B cell (primary cell): ENCODE data around the gene MAN1B1. TPM values are rescaled to one million over a fixed set of nuclear protein-coding genes. Genes with fewer than 3 reads are reported as not detected.

Experiments used
- ATAC-seq: fragments of 200-7000 bp; cut with Tn5 transposase; one replicate; pipeline ENCODE4 v1.10.0; 2021; ENCODE audit warnings: low read depth, mild to moderate bottlenecking, moderate number of reproducible peaks, moderate library complexity
- CTCF ChIA-PET: fragments of 350-600 bp; sonication (Branson Sonifier 250); formaldehyde crosslinking; loops from one replicate; lab custom pipeline; 2021; ENCODE audit warnings: antibody characterized with exemption, inconsistent platforms; lab: Charles Lee
- POLR2A ChIA-PET: fragments of 350-600 bp; sonication (Branson Sonifier 250); formaldehyde crosslinking; loops from one replicate; lab custom pipeline; 2021; ENCODE audit warnings: antibody characterized with exemption; lab: Charles Lee
- DNase-seq: peaks from one replicate; pipeline ENCODE4 v3.0.0; 2013
- H2AFZ ChIP-seq: 2 replicates; pipeline ENCODE4 v1.6.1; 2012; ENCODE audit warnings: mild to moderate bottlenecking, low read depth, low read length; ENCODE audit not compliant: insufficient read depth, poor library complexity, severe bottlenecking
- H3K27ac ChIP-seq, 2 donors: 1 replicate in 1 of 2; 2 replicates in 1 of 2; pipeline ENCODE4 v1.5.1; 2012 to 2013; ENCODE audit warnings: low read length in 2 of 2, mild to moderate bottlenecking in 2 of 2, moderate library complexity in 1 of 2
- H3K27me3 ChIP-seq, 4 experiments: fragments of 200-600 bp in 1 of 4; sonication (generic) in 1 of 4; replicated peaks in 1 of 4; 1 replicate in 2 of 4; 2 replicates in 2 of 4; pipeline versions ENCODE4 v1.6.1 to v1.7.0; 2013 to 2016; ENCODE audit warnings: low read length in 3 of 4, mild to moderate bottlenecking in 2 of 4, mixed read lengths in 1 of 4, moderate library complexity in 1 of 4; ENCODE audit not compliant: insufficient read depth in 4 of 4, control insufficient read depth in 3 of 4; ENCODE audit errors: control extremely low read depth in 1 of 4
- H3K36me3 ChIP-seq, 2 experiments: replicated peaks in 1 of 2; 1 replicate in 1 of 2; 2 replicates in 1 of 2; pipeline versions ENCODE4 v1.6.1 to v1.7.1; 2013; ENCODE audit warnings: low read length in 1 of 2; ENCODE audit not compliant: insufficient read depth in 2 of 2, control insufficient read depth in 1 of 2; ENCODE audit errors: control extremely low read depth in 1 of 2, extremely low read depth in 1 of 2
- H3K4me1 ChIP-seq, 2 donors: fragments of 200-600 bp in 1 of 2; sonication (generic) in 1 of 2; 1 replicate in 1 of 2; 2 replicates in 1 of 2; pipeline versions ENCODE4 v1.5.1 to v1.6.1; 2013 to 2017; ENCODE audit warnings: low read length in 2 of 2; ENCODE audit not compliant: control insufficient read depth in 2 of 2, insufficient read depth in 2 of 2
- H3K4me2 ChIP-seq: replicated peaks from 2 replicates; pipeline ENCODE3; 2012; ENCODE audit warnings: mild to moderate bottlenecking, low read depth, low read length; ENCODE audit not compliant: poor library complexity, severe bottlenecking
- H3K4me3 ChIP-seq, 5 experiments: fragments of 200-600 bp in 1 of 5; sonication (generic) in 1 of 5; 1 replicate in 3 of 5; 2 replicates in 2 of 5; pipeline versions ENCODE4 v1.5.1 to v1.7.0; 2011 to 2016; ENCODE audit warnings: low read length in 4 of 5, mild to moderate bottlenecking in 4 of 5, low read depth in 2 of 5, control low read depth in 1 of 5, moderate library complexity in 1 of 5; ENCODE audit not compliant: insufficient read depth in 1 of 5; ENCODE audit errors: control extremely low read depth in 1 of 5, extremely low read depth in 1 of 5
- H3K79me2 ChIP-seq: fragments of 200-600 bp; sonication (generic); one replicate; pipeline ENCODE4 v1.6.0; 2016; ENCODE audit warnings: low read length; ENCODE audit not compliant: control insufficient read depth, insufficient read depth
- H3K9ac ChIP-seq: fragments of 200-600 bp; sonication (generic); 2 replicates; pipeline ENCODE4 v1.6.1; 2017; ENCODE audit warnings: mild to moderate bottlenecking, low read length, moderate library complexity
- H3K9me3 ChIP-seq, 3 donors: one replicate each; pipeline versions ENCODE4 v1.6.1 to v1.7.1; 2013; ENCODE audit warnings: low read length in 2 of 3; ENCODE audit not compliant: control insufficient read depth in 2 of 3, insufficient read depth in 1 of 3; ENCODE audit errors: control extremely low read depth in 1 of 3
- H4K20me1 ChIP-seq: 2 replicates; pipeline ENCODE4 v1.6.0; 2012; ENCODE audit warnings: mild to moderate bottlenecking, low read length; ENCODE audit not compliant: insufficient read depth, control insufficient read depth, poor library complexity, severe bottlenecking
- H3K27ac Mint-ChIP-seq: one replicate; pipeline ENCODE4 v1.8.0; 2021; ENCODE audit warnings: mixed read lengths
- H3K27me3 Mint-ChIP-seq: one replicate; pipeline ENCODE4 v1.8.0; 2021; ENCODE audit warnings: mixed read lengths
- H3K4me1 Mint-ChIP-seq: one replicate; pipeline ENCODE4 v1.8.0; 2021; ENCODE audit warnings: mixed read lengths
- H3K4me3 Mint-ChIP-seq: one replicate; pipeline ENCODE4 v1.8.0; 2021; ENCODE audit warnings: mixed read lengths
- H3K9me3 Mint-ChIP-seq: one replicate; pipeline ENCODE4 v1.8.0; 2022; ENCODE audit warnings: mixed read lengths; ENCODE audit not compliant: insufficient read depth
- EZH2 ChIP-seq: IDR thresholded peaks from 2 replicates; pipeline ENCODE4 v1.6.1; 2012; ENCODE audit warnings: borderline replicate concordance, low read depth, mild to moderate bottlenecking, moderate library complexity, low read length; ENCODE audit not compliant: insufficient read depth, poor library complexity, severe bottlenecking
- WGBS: methylation state at CpG from one replicate; pipeline ENCODE4 v1.1.5; 2013; ENCODE audit warnings: missing lambda C conversion rate; ENCODE audit not compliant: insufficient coverage; 5-methylcytosine and 5-hydroxymethylcytosine counted together
- intact Hi-C: fragments of 100-400 bp; cut with micrococcal nuclease; formaldehyde crosslinking; loops from one replicate; pipeline ENCODE4 v1.10.0; 2022
- polyA plus RNA-seq: library from polyadenylated mRNA; depleted of rRNA; stranded (reverse); fragments of >200 nt; gene quantifications from 2 replicates; pipeline ENCODE4 v1.2.3, GENCODE V29; 2012
- total RNA-seq, 2 donors: library from RNA; stranded (reverse); fragments of 120-200 nt in 1 of 2; gene quantifications; 1 replicate in 1 of 2; 2 replicates in 1 of 2; pipeline versions ENCODE4 v1.2.3 to v1.2.4, GENCODE V29; 2013 to 2022
- TF ChIP-seq, protein P1 (sequence below): fragments of 200-600 bp; IDR thresholded peaks from one replicate; pipeline ENCODE4 v1.8.0; 2022; ENCODE audit warnings: antibody characterized with exemption, mild to moderate bottlenecking

MAN1B1 gene
- total and polyA plus RNA-seq, 2 donors (not counting 1 experiment from before 2014, with no cell fraction given), result 47.0 to 68.4 TPM

DNA sequence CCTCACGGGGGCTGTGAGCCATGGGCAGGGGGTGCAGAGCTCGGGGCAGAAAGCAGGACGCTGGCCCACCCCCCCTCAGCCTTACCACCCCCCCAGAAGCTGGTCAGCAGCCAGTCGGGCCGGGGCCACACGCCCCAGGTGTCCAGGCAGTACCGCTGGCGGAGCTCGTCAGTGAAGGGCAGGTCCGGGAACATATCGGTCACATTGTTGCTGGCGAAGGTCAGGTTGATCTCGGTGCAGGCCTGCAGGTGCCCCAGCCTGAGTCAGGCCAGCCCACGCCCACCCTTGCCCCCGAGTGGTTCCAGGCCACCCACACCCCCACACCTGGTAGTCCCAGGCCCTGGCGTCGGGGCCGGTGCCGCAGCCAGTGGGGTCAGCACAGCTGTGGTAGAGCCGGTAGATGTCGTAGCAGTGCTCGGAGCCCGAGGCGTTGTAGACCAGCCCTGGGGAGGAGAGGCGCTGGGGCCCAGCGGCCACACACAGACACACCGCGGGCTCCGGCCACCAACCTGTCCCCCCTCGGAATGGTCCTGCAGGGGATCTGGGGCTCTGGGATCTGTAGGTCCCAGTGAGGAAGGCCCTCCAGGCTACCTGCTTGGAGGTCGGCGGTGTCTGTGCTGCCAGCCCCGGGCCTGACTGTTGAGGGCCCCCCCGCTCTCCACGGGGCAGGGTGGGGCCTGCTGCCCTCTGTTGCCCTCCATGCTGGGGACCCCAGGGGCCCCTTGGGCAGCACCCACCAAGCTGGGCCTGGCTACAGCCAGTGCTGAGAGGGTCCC, 25.2 kb downstream of the MAN1B1 start:
- Histone ChIP-seq H3K4me3 (no peak overlapping the region), H3K27ac (no peak overlapping the region), H3K27me3 (no peaks in the 10 kb centered on the region), H3K4me2 (no peak overlapping the region), H2AFZ (no peak overlapping the region), H3K79me2 (peaks cover 17% of the 10 kb centered on the region), H4K20me1 (peaks cover 17% of the 10 kb centered on the region), H3K36me3 (peaks cover 0 to 54% of the 10 kb centered on the region in 2 experiments), H3K9ac (no peak overlapping the region), H3K9me3 (no peaks in the 10 kb centered on the region), H3K4me1 (peaks cover 9 to 18% of the 10 kb centered on the region in 2 donors)
- TF ChIP-seq EZH2, result no peak
- TF ChIP-seq, protein P1, sequence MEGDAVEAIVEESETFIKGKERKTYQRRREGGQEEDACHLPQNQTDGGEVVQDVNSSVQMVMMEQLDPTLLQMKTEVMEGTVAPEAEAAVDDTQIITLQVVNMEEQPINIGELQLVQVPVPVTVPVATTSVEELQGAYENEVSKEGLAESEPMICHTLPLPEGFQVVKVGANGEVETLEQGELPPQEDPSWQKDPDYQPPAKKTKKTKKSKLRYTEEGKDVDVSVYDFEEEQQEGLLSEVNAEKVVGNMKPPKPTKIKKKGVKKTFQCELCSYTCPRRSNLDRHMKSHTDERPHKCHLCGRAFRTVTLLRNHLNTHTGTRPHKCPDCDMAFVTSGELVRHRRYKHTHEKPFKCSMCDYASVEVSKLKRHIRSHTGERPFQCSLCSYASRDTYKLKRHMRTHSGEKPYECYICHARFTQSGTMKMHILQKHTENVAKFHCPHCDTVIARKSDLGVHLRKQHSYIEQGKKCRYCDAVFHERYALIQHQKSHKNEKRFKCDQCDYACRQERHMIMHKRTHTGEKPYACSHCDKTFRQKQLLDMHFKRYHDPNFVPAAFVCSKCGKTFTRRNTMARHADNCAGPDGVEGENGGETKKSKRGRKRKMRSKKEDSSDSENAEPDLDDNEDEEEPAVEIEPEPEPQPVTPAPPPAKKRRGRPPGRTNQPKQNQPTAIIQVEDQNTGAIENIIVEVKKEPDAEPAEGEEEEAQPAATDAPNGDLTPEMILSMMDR, result no peak
- peaks cover 10% of the 10 kb centered on the region for H3K4me1 Mint-ChIP-seq
- intact Hi-C loops, result no loop called here
- no peaks in the 10 kb centered on the region for H3K9me3 Mint-ChIP-seq
- WGBS, result 93% methylated on average over 32 of the region's 35 CpGs
- ATAC-seq (no peak), DNase-seq (no peak)
- H3K27me3 Mint-ChIP-seq, result no peaks in the 10 kb centered on the region
- ChIA-PET POLR2A (interaction anchor here (0.9 kb wide), 1 partner anchor 27 kb away, joined by 6 read pairs; no protein-coding TSS in a partner anchor), CTCF (no interaction called here)
- no peak overlapping the region for H3K27ac Mint-ChIP-seq
- H3K4me3 Mint-ChIP-seq, result no peak overlapping the region
